SK-N-MC (cell line): ENCODE data around the gene CTSO.

Source experiments
- DNase-seq: peaks from one replicate; pipeline ENCODE4 v3.0.0-alpha.2; 2011; ENCODE audit warnings: low read depth, low spot score
- H3K27ac ChIP-seq: fragments of 200-600 bp; sonication (generic); 2 replicates; pipeline ENCODE4 v1.5.1; 2016; ENCODE audit warnings: mixed run types
- H3K36me3 ChIP-seq: fragments of 200-600 bp; sonication (generic); 2 replicates; pipeline ENCODE4 v1.6.1; 2017; ENCODE audit warnings: antibody characterized with exemption, low read length, mixed read lengths; ENCODE audit not compliant: insufficient read depth
- H3K4me3 ChIP-seq: fragments of 200-600 bp; sonication (generic); 2 replicates; pipeline ENCODE4 v1.5.1; 2016
- H3K9ac ChIP-seq: fragments of 200-600 bp; sonication (generic); 2 replicates; pipeline ENCODE4 v1.8.0; 2017; ENCODE audit warnings: mixed run types, mixed read lengths; ENCODE audit not compliant: insufficient read length
- H3K9me3 ChIP-seq: fragments of 200-600 bp; sonication (generic); 2 replicates; pipeline ENCODE4 v1.6.1; 2017; ENCODE audit warnings: low read depth, mild to moderate bottlenecking, antibody characterized with exemption, low read length, moderate library complexity, mixed read lengths
- EZH2 ChIP-seq: fragments of 200-600 bp; sonication (generic); IDR thresholded peaks from one replicate; pipeline ENCODE4 v1.6.1; 2017; ENCODE audit warnings: antibody characterized with exemption
- FOXP2 ChIP-seq: optimal IDR thresholded peaks from 2 replicates; pipeline ENCODE3; 2011; ENCODE audit warnings: mild to moderate bottlenecking, moderate library complexity; ENCODE audit not compliant: insufficient read depth; ENCODE audit errors: extremely low read length, control extremely low read depth
- POLR2AphosphoS5 ChIP-seq: IDR thresholded peaks from 2 replicates; pipeline ENCODE4 v1.6.1; 2012; ENCODE audit warnings: mild to moderate bottlenecking, low read depth, low read length, borderline replicate concordance

Gene CTSO

GRCh38 chr4:155875878-155876277, 77.8 kb downstream of the CTSO start:
- no peaks in the 10 kb centered on the region for H3K36me3 ChIP-seq
- no peak for TF ChIP-seq POLR2AphosphoS5
- no peak for TF ChIP-seq EZH2
- TF ChIP-seq FOXP2 = no peak
- H3K4me3 ChIP-seq = no peak overlapping the region
- peaks cover 4% of the 10 kb centered on the region; the same call in 1 of the 2 replicates for H3K9me3 ChIP-seq
- no peak for DNase-seq
- H3K27ac ChIP-seq = no peak overlapping the region
- no peak overlapping the region for H3K9ac ChIP-seq
